Kidney epithelial cell (primary cell): Measurements from ENCODE around the gene KCNK17. TPM values are rescaled to one million over a fixed set of nuclear protein-coding genes. Genes with fewer than 3 reads are reported as not detected.
A peak's percentile ranks its signal among the peaks of the same experiment; 100 is the strongest.

Experiments used
- DNase-seq: peaks from one replicate; pipeline ENCODE4 v3.0.0-alpha.2; 2010; ENCODE audit warnings: low read depth
- H3K27me3 ChIP-seq: 2 replicates; pipeline ENCODE4 v1.6.0; 2011; ENCODE audit warnings: low read length; ENCODE audit not compliant: control insufficient read depth, insufficient read depth
- H3K36me3 ChIP-seq: 2 replicates; pipeline ENCODE4 v1.5.1; 2011; ENCODE audit warnings: low read length; ENCODE audit not compliant: control insufficient read depth, insufficient read depth
- H3K4me3 ChIP-seq: 2 replicates; pipeline ENCODE4 v1.5.1; 2011; ENCODE audit warnings: low read depth, mild to moderate bottlenecking, control low read depth, low read length
- CTCF ChIP-seq: IDR thresholded peaks from 2 replicates; pipeline ENCODE4 v1.5.1; 2011; ENCODE audit warnings: mild to moderate bottlenecking, moderate library complexity, low read length, control low read depth, inconsistent platforms; ENCODE audit not compliant: insufficient read depth, poor library complexity, severe bottlenecking
- total RNA-seq: library from RNA; depleted of rRNA; stranded (reverse); fragments of >200 nt; gene quantifications from 2 replicates; pipeline ENCODE4 v1.2.3, GENCODE V29; 2015

KCNK17 gene
- total RNA-seq, 1 donor from 2014 or later: not detected

GRCh38 chr6:39302669-39303424 lies 11.4 kb downstream of the KCNK17 start:
- no peak overlapping the region for H3K4me3 ChIP-seq
- TF ChIP-seq CTCF: peak; percentile 88
- DNase-seq: no peak
- H3K36me3 ChIP-seq: no peaks in the 10 kb centered on the region
- peaks cover 4% of the 10 kb centered on the region for H3K27me3 ChIP-seq

GRCh38 chr6:39302011-39302410 lies 12.2 kb downstream of the KCNK17 start:
- no peak for TF ChIP-seq CTCF
- no peak for DNase-seq
- peaks cover 4% of the 10 kb centered on the region for H3K27me3 ChIP-seq
- H3K4me3 ChIP-seq: no peak overlapping the region
- no peaks in the 10 kb centered on the region for H3K36me3 ChIP-seq

GRCh38 chr6:39301606-39302005 lies 12.6 kb downstream of the KCNK17 start:
- Histone ChIP-seq H3K36me3 (no peaks in the 10 kb centered on the region), H3K27me3 (peaks cover 4% of the 10 kb centered on the region), H3K4me3 (no peak overlapping the region)
- DNase-seq: no peak
- TF ChIP-seq CTCF: peak; percentile 34

GRCh38 chr6:39300739-39301138 lies 13.5 kb downstream of the KCNK17 start:
- Histone ChIP-seq H3K27me3 (peaks cover 4% of the 10 kb centered on the region), H3K4me3 (no peak overlapping the region), H3K36me3 (no peaks in the 10 kb centered on the region)
- no peak for DNase-seq
- no peak for TF ChIP-seq CTCF

- Histone ChIP-seq H3K27me3 (peaks cover 4% of the 10 kb centered on the region), H3K36me3 (no peaks in the 10 kb centered on the region)
- DNase-seq: no peak
These were observed 16.2 kb downstream of the KCNK17 start for GRCh38 chr6:39298061-39298460.

More at GRCh38 chr6:39298061-39298460, 16.2 kb downstream of the KCNK17 start:
- no peak overlapping the region for H3K4me3 ChIP-seq
- TF ChIP-seq CTCF: no peak
